HG03432 (cell line): ENCODE data around the gene NPC1L1.
"Not testable (repeated sequence)": the region's sequence is repeated elsewhere in the genome, so short reads cannot be mapped to it uniquely, and the experiment has no call there.

Experiments
- ATAC-seq: cut with Tn5 transposase; IDR thresholded peaks from one replicate; pipeline ENCODE4 v1.9.1; 2021; ENCODE audit warnings: mild to moderate bottlenecking, moderate library complexity; ENCODE audit not compliant: unreplicated experiment

NPC1L1 gene

GRCh38 chr7:44566680-44567079 is 25.6 kb upstream of the NPC1L1 start:
- no peak for ATAC-seq

- peak; percentile 40 for ATAC-seq
These were observed 24.8 kb upstream of the NPC1L1 start for GRCh38 chr7:44565795-44566559.

GRCh38 chr7:44565097-44565794 is 24.1 kb upstream of the NPC1L1 start:
- peak; percentile 81 for ATAC-seq

- ATAC-seq: no peak
These were observed 23.5 kb upstream of the NPC1L1 start for GRCh38 chr7:44564606-44565005.

- ATAC-seq: no peak
These were observed 22.1 kb upstream of the NPC1L1 start for GRCh38 chr7:44563171-44563679.

GRCh38 chr7:44562622-44562962 is 21.5 kb upstream of the NPC1L1 start:
- not testable (repeated sequence) for ATAC-seq

GRCh38 chr7:44561962-44562621 is 21.0 kb upstream of the NPC1L1 start:
- no peak for ATAC-seq

GRCh38 chr7:44561481-44561880 is 20.4 kb upstream of the NPC1L1 start:
- no peak for ATAC-seq

GRCh38 chr7:44559485-44559884 is 18.4 kb upstream of the NPC1L1 start:
- no peak for ATAC-seq

- no peak for ATAC-seq
These were observed 16.4 kb upstream of the NPC1L1 start for GRCh38 chr7:44557485-44557884.

- no peak for ATAC-seq
These were observed 14.2 kb upstream of the NPC1L1 start for GRCh38 chr7:44555350-44555749.

GRCh38 chr7:44552473-44553005 is 11.4 kb upstream of the NPC1L1 start:
- not testable (repeated sequence) for ATAC-seq

- no peak for ATAC-seq
These were observed 8.3 kb upstream of the NPC1L1 start for GRCh38 chr7:44549457-44549856.

GRCh38 chr7:44548893-44549292 is 7.8 kb upstream of the NPC1L1 start:
- no peak for ATAC-seq

GRCh38 chr7:44547536-44548231 is 6.6 kb upstream of the NPC1L1 start:
- ATAC-seq: no peak

- ATAC-seq: no peak
These were observed 913 bp upstream of the NPC1L1 start for GRCh38 chr7:44541876-44542610.

GRCh38 chr7:44540592-44541027 is 520 bp downstream of the NPC1L1 start:
- ATAC-seq: no peak

GRCh38 chr7:44539669-44540506 is 1.2 kb downstream of the NPC1L1 start:
- ATAC-seq: no peak
